ENCODE measurements around the gene SLC39A11. TPM values are rescaled to one million over a fixed set of nuclear protein-coding genes. Genes with fewer than 3 reads are reported as not detected.
A peak's percentile ranks its signal among the peaks of the same experiment; 100 is the strongest.

The SLC39A11 gene
- total RNA-seq, 1 experiment from 2014 or later = 56.1 TPM

DNA sequence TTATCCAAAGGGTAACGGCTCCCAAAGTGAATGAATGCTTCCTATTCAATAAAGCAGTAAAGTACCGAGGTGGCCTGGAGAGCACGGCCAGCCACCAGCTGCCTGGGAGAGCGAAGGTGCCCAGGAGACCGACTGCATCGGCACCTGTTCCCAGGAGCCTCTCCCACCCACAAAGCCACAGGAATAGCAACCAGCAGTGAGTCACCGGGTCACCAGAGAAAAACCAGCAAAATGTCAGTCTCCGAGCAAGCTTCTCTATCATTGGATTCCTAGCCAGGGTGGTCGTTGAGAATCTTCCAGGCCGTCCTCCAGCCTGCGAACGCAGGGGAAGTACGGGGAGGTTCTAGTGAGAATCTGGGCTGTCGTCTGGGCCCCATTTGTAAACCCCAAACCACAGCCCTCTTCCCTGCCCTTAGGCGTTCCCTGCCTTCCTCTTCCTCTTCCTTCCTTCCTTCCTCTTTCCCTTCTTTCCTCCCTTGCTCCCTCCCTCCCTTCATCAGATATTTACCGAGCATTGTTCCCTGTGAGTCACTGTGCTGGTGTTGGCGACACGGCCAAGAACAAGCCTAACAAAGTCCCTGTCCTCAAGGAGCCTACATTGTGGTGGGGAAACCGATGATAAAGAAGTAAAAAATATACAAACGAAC, 114.6 kb downstream of the SLC39A11 start:
- POLR2A ChIA-PET = interaction anchor here (0.6 kb wide), 1 partner anchor 129 kb away, joined by 7 read pairs; no protein-coding TSS in a partner anchor
- DNase-seq (ENCODE audit: low read depth, low spot score) (no peak), ATAC-seq (peak; percentile 69)
- H3K9me3 ChIP-seq (ENCODE audit: control insufficient read depth, insufficient read depth, low read depth, low read length) = no peaks in the 10 kb centered on the region
- CTCF ChIA-PET = no interaction called here
- in situ Hi-C loops (cut with HindIII; ENCODE audit: low pct_unique_long_range_greater_than_20kb, low sequenced_read_pairs) = loop anchor here (10.0 kb wide), 1 partner anchor 307 kb away; no protein-coding TSS in a partner anchor
- H3K27ac ChIP-seq (ENCODE audit: low read length) = peak overlapping the region; percentile 83
- peak overlapping the region; percentile 3 to 27; a peak in 3 of 4 replicates for H3K4me3 ChIP-seq (ENCODE audit: low read depth in 2 of 2, low read length in 2 of 2)
- no peaks in the 10 kb centered on the region for H3K27me3 ChIP-seq (ENCODE audit: control insufficient read depth, insufficient read depth, low read length)
- TF ChIP-seq, protein P1, sequence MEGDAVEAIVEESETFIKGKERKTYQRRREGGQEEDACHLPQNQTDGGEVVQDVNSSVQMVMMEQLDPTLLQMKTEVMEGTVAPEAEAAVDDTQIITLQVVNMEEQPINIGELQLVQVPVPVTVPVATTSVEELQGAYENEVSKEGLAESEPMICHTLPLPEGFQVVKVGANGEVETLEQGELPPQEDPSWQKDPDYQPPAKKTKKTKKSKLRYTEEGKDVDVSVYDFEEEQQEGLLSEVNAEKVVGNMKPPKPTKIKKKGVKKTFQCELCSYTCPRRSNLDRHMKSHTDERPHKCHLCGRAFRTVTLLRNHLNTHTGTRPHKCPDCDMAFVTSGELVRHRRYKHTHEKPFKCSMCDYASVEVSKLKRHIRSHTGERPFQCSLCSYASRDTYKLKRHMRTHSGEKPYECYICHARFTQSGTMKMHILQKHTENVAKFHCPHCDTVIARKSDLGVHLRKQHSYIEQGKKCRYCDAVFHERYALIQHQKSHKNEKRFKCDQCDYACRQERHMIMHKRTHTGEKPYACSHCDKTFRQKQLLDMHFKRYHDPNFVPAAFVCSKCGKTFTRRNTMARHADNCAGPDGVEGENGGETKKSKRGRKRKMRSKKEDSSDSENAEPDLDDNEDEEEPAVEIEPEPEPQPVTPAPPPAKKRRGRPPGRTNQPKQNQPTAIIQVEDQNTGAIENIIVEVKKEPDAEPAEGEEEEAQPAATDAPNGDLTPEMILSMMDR (IDR thresholded peaks at IDR 0.05) = no peak
- TF ChIP-seq, protein P2, sequence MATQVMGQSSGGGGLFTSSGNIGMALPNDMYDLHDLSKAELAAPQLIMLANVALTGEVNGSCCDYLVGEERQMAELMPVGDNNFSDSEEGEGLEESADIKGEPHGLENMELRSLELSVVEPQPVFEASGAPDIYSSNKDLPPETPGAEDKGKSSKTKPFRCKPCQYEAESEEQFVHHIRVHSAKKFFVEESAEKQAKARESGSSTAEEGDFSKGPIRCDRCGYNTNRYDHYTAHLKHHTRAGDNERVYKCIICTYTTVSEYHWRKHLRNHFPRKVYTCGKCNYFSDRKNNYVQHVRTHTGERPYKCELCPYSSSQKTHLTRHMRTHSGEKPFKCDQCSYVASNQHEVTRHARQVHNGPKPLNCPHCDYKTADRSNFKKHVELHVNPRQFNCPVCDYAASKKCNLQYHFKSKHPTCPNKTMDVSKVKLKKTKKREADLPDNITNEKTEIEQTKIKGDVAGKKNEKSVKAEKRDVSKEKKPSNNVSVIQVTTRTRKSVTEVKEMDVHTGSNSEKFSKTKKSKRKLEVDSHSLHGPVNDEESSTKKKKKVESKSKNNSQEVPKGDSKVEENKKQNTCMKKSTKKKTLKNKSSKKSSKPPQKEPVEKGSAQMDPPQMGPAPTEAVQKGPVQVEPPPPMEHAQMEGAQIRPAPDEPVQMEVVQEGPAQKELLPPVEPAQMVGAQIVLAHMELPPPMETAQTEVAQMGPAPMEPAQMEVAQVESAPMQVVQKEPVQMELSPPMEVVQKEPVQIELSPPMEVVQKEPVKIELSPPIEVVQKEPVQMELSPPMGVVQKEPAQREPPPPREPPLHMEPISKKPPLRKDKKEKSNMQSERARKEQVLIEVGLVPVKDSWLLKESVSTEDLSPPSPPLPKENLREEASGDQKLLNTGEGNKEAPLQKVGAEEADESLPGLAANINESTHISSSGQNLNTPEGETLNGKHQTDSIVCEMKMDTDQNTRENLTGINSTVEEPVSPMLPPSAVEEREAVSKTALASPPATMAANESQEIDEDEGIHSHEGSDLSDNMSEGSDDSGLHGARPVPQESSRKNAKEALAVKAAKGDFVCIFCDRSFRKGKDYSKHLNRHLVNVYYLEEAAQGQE (IDR thresholded peaks at IDR 0.05; ENCODE audit: insufficient read depth in 1 of 2, low read depth in 2 of 2, low read length in 1 of 2) = no peak
- TF ChIP-seq POLR2AphosphoS5 (IDR thresholded peaks at IDR 0.05; ENCODE audit: low read depth, low read length) (no peak), TCF7L2 (IDR thresholded peaks at IDR 0.05; ENCODE audit: low read depth, low read length) (no peak), SIN3A (IDR thresholded peaks at IDR 0.05; ENCODE audit: borderline replicate concordance, insufficient read depth, low read depth, low read length) (no peak)
- intact Hi-C loops (cut with micrococcal nuclease; ENCODE audit: unreplicated experiment) = no loop called here
- peaks cover 29% of the 10 kb centered on the region for H3K4me1 ChIP-seq (ENCODE audit: control insufficient read depth, insufficient read depth, low read length)
- no TSS peak for BruUV-seq (replicated peaks)
- H3K36me3 ChIP-seq (ENCODE audit: control insufficient read depth, insufficient read depth, low read length) = no peaks in the 10 kb centered on the region

DNA sequence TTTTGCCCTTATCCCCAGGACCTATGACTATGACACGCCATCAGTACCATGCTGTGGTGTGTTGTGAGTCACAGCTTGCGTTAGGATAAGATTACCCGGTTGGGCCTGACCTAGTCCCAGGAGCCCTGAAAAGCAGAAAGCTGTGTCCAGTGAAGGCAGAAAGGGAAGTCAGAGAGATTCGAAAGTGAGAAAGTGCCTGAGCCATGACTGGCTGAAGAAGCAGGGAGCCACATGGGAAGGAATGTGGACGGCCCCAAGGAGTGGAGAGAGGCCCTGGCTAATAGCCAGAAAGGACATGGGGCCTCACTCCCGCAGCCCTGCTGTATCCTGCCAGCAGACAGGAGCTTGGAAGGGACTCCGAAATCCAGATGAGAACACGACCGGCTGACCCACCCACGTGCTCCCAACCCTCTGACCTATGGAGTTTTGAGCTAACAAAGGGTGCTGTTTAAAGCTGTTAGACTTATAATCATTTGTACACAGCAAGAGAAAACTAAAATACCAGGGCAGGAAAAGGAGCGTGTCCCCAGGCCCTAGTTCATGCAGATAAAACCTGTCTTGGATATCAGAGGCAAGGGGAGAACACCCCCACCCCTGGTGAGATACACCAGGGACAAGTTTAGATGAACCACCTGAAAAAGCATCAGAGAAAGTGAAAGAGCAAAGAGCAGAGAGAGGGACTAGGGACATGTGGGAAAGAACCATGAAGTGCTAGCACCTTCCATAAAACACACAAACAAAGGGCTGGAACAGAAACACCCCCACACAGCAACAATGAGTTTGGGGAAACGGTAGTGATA, 115.3 kb downstream of the SLC39A11 start:
- BruUV-seq (replicated peaks) = no TSS peak
- in situ Hi-C loops (cut with HindIII; ENCODE audit: low pct_unique_long_range_greater_than_20kb, low sequenced_read_pairs) = loop anchor here (10.0 kb wide), 1 partner anchor 308 kb away; no protein-coding TSS in a partner anchor
- peak overlapping the region; percentile 3 to 27; a peak in 3 of 4 replicates for H3K4me3 ChIP-seq (ENCODE audit: low read depth in 2 of 2, low read length in 2 of 2)

More for the DNA sequence above, 115.3 kb downstream of the SLC39A11 start:
- TF ChIP-seq, protein P1 (IDR thresholded peaks at IDR 0.05) = no peak
- TF ChIP-seq TCF7L2 (IDR thresholded peaks at IDR 0.05; ENCODE audit: low read depth, low read length) = no peak
- no peak for TF ChIP-seq POLR2AphosphoS5 (IDR thresholded peaks at IDR 0.05; ENCODE audit: low read depth, low read length)
- no peak for DNase-seq (ENCODE audit: low read depth, low spot score)
- ATAC-seq = peak; percentile 73
- intact Hi-C loops (cut with micrococcal nuclease; ENCODE audit: unreplicated experiment) = no loop called here
- POLR2A ChIA-PET = interaction anchor here (0.6 kb wide), 1 partner anchor 129 kb away, joined by 7 read pairs; no protein-coding TSS in a partner anchor
- no peaks in the 10 kb centered on the region for H3K9me3 ChIP-seq (ENCODE audit: control insufficient read depth, insufficient read depth, low read depth, low read length)
- CTCF ChIA-PET = interaction anchor here (0.6 kb wide), 1 partner anchor 121 kb away, joined by 3 read pairs; no protein-coding TSS in a partner anchor
- H3K27ac ChIP-seq (ENCODE audit: low read length) = peak overlapping the region; percentile 83
- peaks cover 29% of the 10 kb centered on the region for H3K4me1 ChIP-seq (ENCODE audit: control insufficient read depth, insufficient read depth, low read length)
- no peaks in the 10 kb centered on the region for H3K36me3 ChIP-seq (ENCODE audit: control insufficient read depth, insufficient read depth, low read length)
- H3K27me3 ChIP-seq (ENCODE audit: control insufficient read depth, insufficient read depth, low read length) = no peaks in the 10 kb centered on the region

Measured in Panc1 (cell line).